HepG2 (cell line): Measurements from ENCODE around the gene GPR42. TPM values are rescaled to one million over a fixed set of nuclear protein-coding genes. Genes with fewer than 3 reads are reported as not detected.
A peak's percentile ranks its signal among the peaks of the same experiment; 100 is the strongest.
"Not testable (repeated sequence)": the region's sequence is repeated elsewhere in the genome, so short reads cannot be mapped to it uniquely, and the experiment has no call there.

Experiments used
- ATAC-seq: fragments of 200-7000 bp; cut with Tn5 transposase; 3 replicates; pipeline ENCODE4 v1.9.1; 2020; ENCODE audit warnings: mild to moderate bottlenecking, moderate library complexity
- BruUV-seq: library from RNA; stranded (reverse); fragments of 400-500 nt; replicated peaks from 2 replicates; lab custom pipeline; 2021; lab: Mats Ljungman, UMichigan
- CTCF ChIA-PET: fragments of 300-600 bp; formaldehyde crosslinking; extraction: SDS; loops from one replicate; lab custom pipeline; 2021; ENCODE audit warnings: low total read pairs, inconsistent platforms, low intra/inter-chr PET ratio; lab: Yijun Ruan, JAX
- POLR2A ChIA-PET: fragments of 350-600 bp; sonication (Branson Sonifier 250); formaldehyde crosslinking; loops from one replicate; lab custom pipeline; 2020; ENCODE audit warnings: antibody characterized with exemption, inconsistent platforms; lab: Yijun Ruan, JAX
- DNase-seq: peaks from one replicate; pipeline ENCODE4 v3.0.0-alpha.2; 2015; ENCODE audit warnings: low spot score
- FAIRE-seq: peaks from 3 replicates; lab custom pipeline; 2011; peaks lifted over from hg19 to GRCh38; lab: Jason Lieb, UNC
- H2AFZ ChIP-seq: one replicate; pipeline ENCODE4 v1.6.1; 2011; ENCODE audit warnings: low read length, inconsistent platforms
- H3K27ac ChIP-seq: fragments of 300-600 bp; 3 replicates; pipeline ENCODE4 v1.8.0; 2011; ENCODE audit warnings: mixed run types, mild to moderate bottlenecking, mixed read lengths, low read length, inconsistent platforms; ENCODE audit not compliant: insufficient read depth; ENCODE audit errors: extremely low read length
- H3K27me3 ChIP-seq, 2 experiments: fragments of 200-600 bp in 1 of 2; 2 replicates in 1 of 2; 3 replicates in 1 of 2; pipeline versions ENCODE4 v1.6.0 to v1.8.0; 2011; ENCODE audit warnings: low read length in 2 of 2, mild to moderate bottlenecking in 2 of 2, moderate library complexity in 2 of 2, inconsistent platforms in 1 of 2; ENCODE audit not compliant: insufficient read depth in 2 of 2, control insufficient read depth in 1 of 2
- H3K36me3 ChIP-seq, 2 experiments: fragments of 200-600 bp in 1 of 2; replicated peaks in 1 of 2; 2 replicates in 1 of 2; 3 replicates in 1 of 2; pipeline versions ENCODE4 v1.5.1 to v1.8.0; 2011; ENCODE audit warnings: low read length in 2 of 2, inconsistent platforms in 1 of 2; ENCODE audit not compliant: insufficient read depth in 2 of 2, control insufficient read depth in 1 of 2
- H3K4me1 ChIP-seq: 2 replicates; pipeline ENCODE4 v1.5.1; 2012; ENCODE audit warnings: low read length, inconsistent platforms; ENCODE audit not compliant: insufficient read depth
- H3K4me2 ChIP-seq: 2 replicates; pipeline ENCODE4 v1.6.0; 2011; ENCODE audit warnings: low read depth, low read length, inconsistent platforms
- H3K4me3 ChIP-seq, 3 experiments: fragments of 200-600 bp in 1 of 3; sonication (generic), shearing (Covaris generic) in 1 of 3; replicated peaks in 1 of 3; 2 replicates each; pipeline ENCODE4 v1.5.1; 2011 to 2016; ENCODE audit warnings: low read length in 3 of 3, inconsistent platforms in 2 of 3, low read depth in 2 of 3, mild to moderate bottlenecking in 2 of 3, control low read depth in 1 of 3, mixed read lengths in 1 of 3; ENCODE audit not compliant: insufficient read depth in 1 of 3
- H3K79me2 ChIP-seq: one replicate; pipeline ENCODE4 v1.6.1; 2011; ENCODE audit warnings: low read length, inconsistent platforms; ENCODE audit not compliant: insufficient read depth
- H3K9ac ChIP-seq: 2 replicates; pipeline ENCODE4 v1.6.0; 2011; ENCODE audit warnings: mild to moderate bottlenecking, low read depth, low read length, inconsistent platforms; ENCODE audit not compliant: insufficient read depth
- H3K9me3 ChIP-seq: 2 replicates; pipeline ENCODE4 v1.5.1; 2012; ENCODE audit warnings: mild to moderate bottlenecking, low read length
- H4K20me1 ChIP-seq: 2 replicates; pipeline ENCODE4 v1.6.0; 2011; ENCODE audit warnings: inconsistent platforms, mild to moderate bottlenecking, low read length, moderate library complexity; ENCODE audit not compliant: insufficient read depth
- CEBPB ChIP-seq: IDR thresholded peaks from 2 replicates; pipeline ENCODE4 v1.6.1; 2011; ENCODE audit warnings: low read depth, low read length, improper control_type of control experiment, borderline replicate concordance
- CEBPG ChIP-seq: IDR thresholded peaks from 2 replicates; pipeline ENCODE4 v1.6.1; 2016
- CHD4 ChIP-seq: fragments of 200-600 bp; sonication (generic); IDR thresholded peaks from 2 replicates; pipeline ENCODE4 v1.7.0; 2017; ENCODE audit warnings: mild to moderate bottlenecking, low read length, borderline replicate concordance
- GATA4 ChIP-seq: sonication (generic); IDR thresholded peaks from 2 replicates; pipeline ENCODE4 v1.6.1; 2016; ENCODE audit warnings: antibody characterized with exemption, low read depth, borderline replicate concordance
- GLI4 ChIP-seq: sonication (generic); formaldehyde crosslinking; IDR thresholded peaks from 2 replicates; pipeline ENCODE4 v1.5.1; 2020; ENCODE audit warnings: missing genetic modification reagents, mild to moderate bottlenecking, moderate library complexity, borderline replicate concordance
- HOXA9 ChIP-seq: sonication (generic); formaldehyde crosslinking; IDR thresholded peaks from 2 replicates; pipeline ENCODE4 v1.8.1; 2022; ENCODE audit warnings: missing genetic modification reagents, mild to moderate bottlenecking, moderate library complexity, borderline replicate concordance
- KLF9 ChIP-seq: IDR thresholded peaks from 2 replicates; pipeline ENCODE4 v1.6.1; 2016; ENCODE audit warnings: low read depth
- MBNL3 ChIP-seq: fragments of 250-450 bp; sonication (Bioruptor Pico); conservative IDR thresholded peaks from 2 replicates; pipeline ENCODE4 v1.8.0; 2022; ENCODE audit warnings: mild to moderate bottlenecking, inconsistent platforms
- TAF1 ChIP-seq: sonication (generic); formaldehyde crosslinking; IDR thresholded peaks from 2 replicates; pipeline ENCODE4 v1.4.0; 2020; ENCODE audit warnings: missing genetic modification reagents
- TIGD3 ChIP-seq: sonication (generic); formaldehyde crosslinking; IDR thresholded peaks from 2 replicates; pipeline ENCODE4 v1.5.1; 2020; ENCODE audit warnings: mild to moderate bottlenecking, missing genetic modification reagents, borderline replicate concordance
- ZMAT3 ChIP-seq: sonication (generic); formaldehyde crosslinking; conservative IDR thresholded peaks from 2 replicates; pipeline ENCODE4 v1.7.0; 2021; ENCODE audit warnings: missing genetic modification reagents
- ZNF124 ChIP-seq: sonication (generic); formaldehyde crosslinking; IDR thresholded peaks from 2 replicates; pipeline ENCODE4 v1.4.0; 2020; ENCODE audit warnings: missing genetic modification reagents
- ZNF260 ChIP-seq: sonication (generic); formaldehyde crosslinking; IDR thresholded peaks from 2 replicates; pipeline ENCODE4 v1.4.0; 2020; ENCODE audit warnings: missing genetic modification reagents, low read depth, mild to moderate bottlenecking, borderline replicate concordance
- ZNF331 ChIP-seq: sonication (generic); formaldehyde crosslinking; IDR thresholded peaks from 2 replicates; pipeline ENCODE4 v1.4.0; 2020; ENCODE audit warnings: missing genetic modification reagents
- ZNF770 ChIP-seq: sonication (generic); formaldehyde crosslinking; IDR thresholded peaks from 2 replicates; pipeline ENCODE4 v1.5.0; 2020; ENCODE audit warnings: mild to moderate bottlenecking, missing genetic modification reagents
- WGBS: methylation state at CpG from one replicate; pipeline ENCODE4 v1.1.6; 2017; ENCODE audit warnings: low lambda C conversion rate; 5-methylcytosine and 5-hydroxymethylcytosine counted together
- in situ Hi-C: cut with HindIII; loops from 2 replicates; pipeline ENCODE4 v1.10.0; 2017; ENCODE audit warnings: low pct_unique_long_range_greater_than_20kb; ENCODE audit not compliant: extremely low pct_ligation_motif_present
- intact Hi-C: fragments of 100-400 bp; cut with micrococcal nuclease; formaldehyde crosslinking; loops from one replicate; pipeline ENCODE4 v1.10.0; 2022; ENCODE audit not compliant: unreplicated experiment
- polyA plus RNA-seq, 8 experiments: library from polyadenylated mRNA; depleted of rRNA in 3 of 8; stranded (reverse) in 7 of 8; unstranded in 1 of 8; fragments of >200 nt; fragmentation: Illumina TruSeq in 4 of 8; extraction: Trizol in 4 of 8; gene quantifications; 2 replicates each; pipeline versions ENCODE4 v1.2.1 to v1.2.3, GENCODE V29; 2011 to 2016; ENCODE audit warnings: low read depth in 4 of 8, missing spikeins in 1 of 8, mixed read lengths in 1 of 8; ENCODE audit not compliant: insufficient read depth in 1 of 8
- total RNA-seq, 5 experiments: library from RNA; depleted of rRNA; stranded (reverse); fragments of >200 nt; fragmentation: Illumina TruSeq; extraction: Trizol; gene quantifications; 2 replicates each; pipeline ENCODE4 v1.2.3, GENCODE V29; 2016; ENCODE audit warnings: low read depth in 1 of 5

The GPR42 gene
- total and polyA plus RNA-seq, 2 of the 13 experiments (the other 11 are each of a cell fraction or from before 2014, with no cell fraction given), result not detected

DNA sequence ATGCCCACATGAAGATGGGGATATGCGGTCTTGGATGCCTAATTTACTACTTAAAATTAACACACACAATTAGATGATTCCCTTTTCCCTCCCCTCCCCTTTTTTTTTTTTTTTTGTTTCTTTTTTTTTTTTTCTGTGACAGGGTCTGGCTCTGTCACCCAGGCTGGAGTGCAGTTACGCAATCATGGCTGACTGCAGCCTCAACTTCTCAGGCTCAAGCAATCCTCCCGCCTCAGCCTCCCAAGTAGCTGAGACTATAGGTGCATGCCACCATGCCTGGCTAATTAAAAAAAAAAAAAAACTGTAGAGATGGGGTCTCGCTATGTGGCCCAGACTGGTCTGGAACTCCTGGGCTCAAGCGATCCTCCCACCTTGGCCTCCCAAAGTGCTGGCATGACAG lies 8.7 kb downstream of the GPR42 start:
- BruUV-seq, H3K9me3 ChIP-seq, H3K4me3 ChIP-seq, H3K79me2 ChIP-seq, ATAC-seq, H2AFZ ChIP-seq, FAIRE-seq, H3K9ac ChIP-seq, H3K36me3 ChIP-seq, CTCF ChIA-PET, H3K27me3 ChIP-seq, in situ Hi-C loops, DNase-seq, H4K20me1 ChIP-seq, intact Hi-C loops: not testable (repeated sequence)
- POLR2A ChIA-PET, result interaction anchor here (1.4 kb wide), 1 partner anchor 41 kb away, joined by 4 read pairs; no protein-coding TSS in a partner anchor
- TF ChIP-seq CEBPB (peak; percentile 66), CEBPG (CRISPR knock-in tag) (peak; percentile 45), ZNF770 (CRISPR knock-in tag) (peak; percentile 90)
- Histone ChIP-seq H3K27ac (peak overlapping the region; percentile 65), H3K4me1 (peaks cover 64% of the 10 kb centered on the region), H3K4me2 (peak overlapping the region; percentile 46; the same call in 1 of the 2 replicates)
- 74% methylated on average over 5 of the region's 5 CpGs for WGBS

DNA sequence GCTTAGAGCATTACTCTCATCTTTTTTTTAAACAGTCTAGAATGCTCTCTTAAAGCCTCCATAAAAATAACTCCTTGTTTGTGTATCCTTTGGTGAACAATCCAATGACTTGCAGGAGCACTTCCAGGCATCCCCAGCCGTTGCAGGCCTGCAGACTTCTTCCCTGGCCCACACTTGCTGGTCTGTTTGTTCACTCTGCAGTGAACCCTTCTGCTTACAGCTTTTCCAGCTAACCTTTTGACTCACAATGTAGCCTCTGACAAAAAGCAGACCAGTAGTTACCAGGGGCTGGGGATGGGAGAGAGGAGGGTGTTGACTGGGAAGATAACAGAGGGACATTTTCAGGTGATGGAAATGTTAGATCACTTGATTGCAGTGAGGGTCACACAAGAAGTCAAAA lies 9.1 kb downstream of the GPR42 start:
- Histone ChIP-seq H2AFZ (no peak overlapping the region), H4K20me1 (no peaks in the 10 kb centered on the region), H3K9ac (no peak overlapping the region), H3K36me3 (no peaks in the 10 kb centered on the region), H3K27me3 (no peaks in the 10 kb centered on the region), H3K79me2 (no peaks in the 10 kb centered on the region), H3K4me3 (no peak overlapping the region; a peak in 1 of 6 replicates), H3K9me3 (peaks cover 4% of the 10 kb centered on the region; the same call in 1 of the 2 replicates), H3K27ac (peak overlapping the region; percentile 65), H3K4me2 (peak overlapping the region; percentile 46), H3K4me1 (peaks cover 60% of the 10 kb centered on the region)
- ATAC-seq, result peak; percentile 73
- DNase-seq, result peak; percentile 35
- ChIA-PET POLR2A (interaction anchor here (1.4 kb wide), 1 partner anchor 41 kb away, joined by 4 read pairs; no protein-coding TSS in a partner anchor), CTCF (no interaction called here)
- no peak for FAIRE-seq
- BruUV-seq, result no TSS peak
- WGBS, result 0% methylated on average over 1 of the region's 1 CpG
- intact Hi-C loops, result no loop called here
- in situ Hi-C loops, result no loop called here
- TF ChIP-seq CHD4, result peak; percentile 83
- TF ChIP-seq ZNF260, result no peak
- TF ChIP-seq KLF9 (CRISPR knock-in tag), result 0 out of 2 replicates have a peak, but pooled peaks have one; percentile 19
- TF ChIP-seq GATA4, result no peak
- no peak for TF ChIP-seq GLI4 (CRISPR knock-in tag)
- TF ChIP-seq MBNL3 (CRISPR knock-in tag), result no peak
- TF ChIP-seq TIGD3 (CRISPR knock-in tag), result no peak
- 0 out of 2 replicates have a peak, but pooled peaks have one; percentile 12 for TF ChIP-seq ZNF124 (CRISPR knock-in tag)
- TF ChIP-seq ZMAT3 (CRISPR knock-in tag), result 0 out of 2 replicates have a peak, but pooled peaks have one; percentile 21
- no peak for TF ChIP-seq ZNF331
- no peak for TF ChIP-seq TAF1 (CRISPR knock-in tag)
- peak; percentile 31; the same call in 1 of the 2 replicates for TF ChIP-seq HOXA9 (CRISPR knock-in tag)
